ENCODE results near the gene PYDC2.

Gene PYDC2

DNA sequence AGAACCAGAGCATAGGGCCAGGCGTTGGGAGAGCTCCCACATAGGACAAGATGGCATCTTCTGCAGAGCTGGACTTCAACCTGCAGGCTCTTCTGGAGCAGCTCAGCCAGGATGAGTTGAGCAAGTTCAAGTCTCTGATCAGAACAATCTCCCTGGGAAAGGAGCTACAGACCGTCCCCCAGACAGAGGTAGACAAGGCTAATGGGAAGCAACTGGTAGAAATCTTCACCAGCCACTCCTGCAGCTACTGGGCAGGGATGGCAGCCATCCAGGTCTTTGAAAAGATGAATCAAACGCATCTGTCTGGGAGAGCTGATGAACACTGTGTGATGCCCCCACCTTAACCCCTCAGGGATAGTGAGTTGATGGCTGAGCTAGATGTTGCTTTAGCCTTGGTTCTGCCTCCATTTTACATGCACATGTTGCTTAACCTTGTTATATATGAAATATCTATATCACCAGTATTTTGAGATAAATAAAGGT is at the start of gene PYDC2:
PYDC2 (plus strand) TSS at position 51 of the 483 bp plus-strand sequence; CDS start at position 51, 0 bp downstream.
- DNase-seq: no peak

DNA sequence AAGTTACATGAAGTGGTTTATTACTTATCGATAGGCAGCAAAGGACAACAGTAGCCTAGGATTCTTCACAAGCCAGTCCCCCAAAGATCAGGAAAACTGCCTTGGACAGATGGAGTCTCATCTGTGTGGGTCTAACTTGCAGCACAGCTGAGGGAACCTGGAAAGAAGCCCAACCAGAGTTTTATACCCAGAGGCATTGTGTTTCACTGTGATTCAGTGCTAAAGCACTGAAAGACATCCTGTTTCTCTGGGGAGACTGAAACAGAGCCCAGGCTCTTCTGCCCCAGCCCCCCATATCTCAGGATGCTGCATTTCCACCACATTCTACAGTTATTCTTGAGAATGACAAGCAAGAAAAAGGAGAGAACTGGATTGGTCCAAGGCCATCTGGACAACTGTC is 48.2 kb upstream of the PYDC2 start:
- DNase-seq: no peak

DNA sequence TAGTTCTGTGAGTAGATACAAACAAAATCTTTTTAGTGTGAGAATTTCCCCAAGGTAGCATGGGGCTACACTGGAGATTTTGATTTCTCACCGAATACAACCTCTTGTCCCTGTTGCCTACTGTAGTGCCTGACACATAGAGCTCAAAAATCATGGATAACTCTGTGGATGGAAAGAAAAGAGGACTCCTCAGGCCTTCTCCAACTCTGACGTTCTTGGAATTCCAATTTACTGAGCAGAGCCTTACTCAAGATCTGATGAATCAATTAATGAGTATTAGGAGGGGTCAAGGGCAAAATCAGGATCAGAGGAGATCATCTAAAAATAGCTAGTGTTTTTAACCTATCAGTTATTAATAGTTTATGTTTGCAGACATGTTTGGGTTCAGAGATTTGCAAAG is 46.7 kb upstream of the PYDC2 start:
- no peak for DNase-seq

DNA sequence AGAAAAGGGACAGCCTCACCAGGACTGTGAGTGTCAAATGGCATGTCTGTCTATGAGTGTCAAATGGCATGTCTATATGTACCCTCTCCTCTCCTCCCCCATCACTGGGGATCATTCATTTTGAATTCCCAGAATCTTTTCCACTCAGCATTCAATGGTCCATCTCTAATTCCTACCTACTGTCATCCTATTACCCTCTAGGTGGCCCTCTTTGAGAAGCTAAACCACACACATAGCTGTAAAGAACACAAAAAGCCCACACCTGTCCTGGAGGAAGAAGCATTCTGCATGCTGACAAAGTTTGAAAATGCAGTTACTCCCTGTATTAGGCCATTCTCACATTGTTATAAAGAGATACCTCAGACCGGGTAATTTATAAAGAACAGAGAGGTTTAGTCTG is 46.2 kb upstream of the PYDC2 start:
- no peak for DNase-seq

DNA sequence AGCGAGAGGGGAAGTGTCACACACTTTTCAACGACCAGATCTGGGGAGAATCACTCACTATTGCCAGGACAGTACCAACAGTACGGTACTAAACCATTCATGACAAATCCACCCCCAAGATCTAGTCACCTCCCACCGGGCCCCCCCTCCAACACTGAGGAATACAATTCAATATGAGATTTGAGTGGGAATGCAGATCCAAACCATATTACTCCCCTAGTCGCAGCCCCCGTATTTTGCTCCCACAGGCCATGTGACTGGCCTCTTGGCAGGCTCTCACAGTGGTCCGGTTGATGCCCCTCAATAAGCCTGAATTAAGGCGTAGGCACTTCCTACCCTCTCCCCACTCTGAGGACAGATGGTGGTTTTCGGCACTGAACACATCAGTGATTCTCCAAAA is 45.4 kb upstream of the PYDC2 start:
- no peak for DNase-seq

DNA sequence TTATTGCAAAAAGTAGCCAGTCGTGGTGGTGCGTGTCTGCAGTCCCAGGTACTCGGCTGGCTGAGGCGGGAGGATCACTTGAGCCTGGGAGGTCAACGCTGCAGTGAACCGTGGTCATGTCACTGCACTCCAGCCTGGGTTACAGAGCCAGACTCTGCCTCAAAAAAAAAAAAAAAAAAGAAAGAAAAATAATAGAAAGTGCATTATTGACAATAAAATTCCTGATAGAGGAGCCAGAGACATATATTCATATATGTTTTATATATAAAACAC is 43.6 kb upstream of the PYDC2 start:
- DNase-seq: no peak

DNA sequence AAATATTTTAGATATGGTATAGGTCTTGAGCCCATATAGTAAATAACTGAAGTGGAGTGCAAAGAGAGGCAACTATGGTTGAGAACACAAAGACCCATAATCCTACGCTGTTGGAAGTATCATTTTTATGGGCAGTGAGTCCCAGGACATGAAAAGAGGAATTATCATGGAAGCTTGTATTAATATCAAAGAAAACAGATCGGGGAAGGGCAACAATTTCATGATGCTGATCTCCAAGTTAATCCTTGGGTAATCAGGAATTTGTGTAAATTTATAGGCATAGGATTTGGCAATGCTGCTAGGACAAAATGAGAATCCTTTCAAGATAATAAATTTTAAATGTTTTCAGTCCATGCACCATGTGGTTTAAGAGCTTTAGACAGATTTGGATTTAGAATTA is 40.2 kb upstream of the PYDC2 start:
- no peak for DNase-seq

DNA sequence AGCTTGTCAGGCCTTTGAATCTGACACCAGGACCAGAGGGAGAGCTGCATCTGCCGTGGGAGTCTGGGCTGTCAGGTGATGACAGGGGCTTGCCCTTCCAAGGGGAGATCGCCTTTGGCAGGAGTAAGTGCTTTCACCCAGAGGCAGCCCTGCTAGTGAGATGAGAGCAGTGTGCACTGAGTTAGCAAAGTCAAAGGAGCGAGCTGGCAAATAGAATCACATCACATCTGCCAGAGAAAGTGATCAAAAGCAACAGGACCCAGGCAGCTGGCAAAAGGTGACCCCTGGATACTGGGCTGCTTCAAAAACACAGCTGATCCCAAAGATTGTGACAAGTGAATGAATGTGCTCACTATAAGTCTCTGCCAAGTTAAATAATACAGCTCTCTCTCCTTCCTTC is 36.1 kb upstream of the PYDC2 start:
- DNase-seq: no peak

DNA sequence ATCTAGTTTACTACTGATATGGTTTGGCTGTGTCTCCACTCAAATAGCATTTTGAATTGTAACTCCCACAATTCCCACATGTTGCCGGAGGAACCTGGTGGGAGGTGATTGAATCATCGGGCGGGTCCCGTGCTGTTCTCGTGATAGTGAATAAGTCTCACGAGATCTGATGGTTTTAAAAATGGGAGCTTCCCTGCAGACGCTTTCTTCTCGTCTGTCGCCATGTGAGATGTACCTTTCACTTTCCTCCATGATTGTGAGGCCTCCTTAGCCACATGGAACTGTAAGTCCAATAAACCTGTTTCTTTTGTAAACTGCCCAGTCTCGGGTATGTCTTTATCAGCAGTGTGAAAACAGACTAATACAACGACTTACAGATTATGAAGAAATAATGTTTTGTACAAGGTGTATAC is 35.6 kb upstream of the PYDC2 start:
- DNase-seq: no peak

DNA sequence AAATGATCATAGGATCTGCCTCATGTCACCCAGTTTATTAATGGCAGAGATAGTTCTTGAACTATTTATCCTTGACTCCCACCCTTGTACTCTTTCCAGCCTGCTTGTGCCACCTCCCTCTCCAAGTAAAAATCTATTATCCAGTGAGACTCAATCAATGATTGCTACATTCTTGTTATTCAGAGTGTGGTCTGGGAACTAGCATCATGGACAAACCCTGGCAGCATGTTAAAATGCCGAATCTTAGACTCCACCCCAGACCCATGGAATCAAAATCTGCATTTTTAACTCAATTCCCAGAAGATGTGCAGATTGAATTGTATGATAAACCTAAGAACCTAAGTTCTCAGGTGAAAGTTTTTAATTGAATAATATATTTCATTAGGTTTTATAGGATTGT is 34.7 kb upstream of the PYDC2 start:
- no peak for DNase-seq

DNA sequence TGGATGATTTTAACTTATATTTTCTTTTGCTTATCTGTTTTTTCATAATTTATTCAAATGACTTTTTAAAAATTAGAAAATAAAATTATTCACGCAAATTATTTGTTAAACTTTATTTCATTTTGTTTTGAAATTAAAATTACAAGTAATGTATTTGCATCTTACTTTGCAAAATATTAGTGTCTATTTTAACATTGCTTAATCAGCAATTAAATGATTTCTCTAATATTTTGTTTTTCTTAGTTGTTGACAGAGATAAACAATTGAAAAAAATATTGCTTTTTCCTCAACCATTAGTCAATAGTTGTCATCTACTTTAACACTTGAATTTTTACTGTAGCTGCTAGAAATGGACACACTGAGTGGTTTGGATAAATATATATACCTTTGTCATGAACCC is 32.8 kb upstream of the PYDC2 start:
- no peak for DNase-seq

DNA sequence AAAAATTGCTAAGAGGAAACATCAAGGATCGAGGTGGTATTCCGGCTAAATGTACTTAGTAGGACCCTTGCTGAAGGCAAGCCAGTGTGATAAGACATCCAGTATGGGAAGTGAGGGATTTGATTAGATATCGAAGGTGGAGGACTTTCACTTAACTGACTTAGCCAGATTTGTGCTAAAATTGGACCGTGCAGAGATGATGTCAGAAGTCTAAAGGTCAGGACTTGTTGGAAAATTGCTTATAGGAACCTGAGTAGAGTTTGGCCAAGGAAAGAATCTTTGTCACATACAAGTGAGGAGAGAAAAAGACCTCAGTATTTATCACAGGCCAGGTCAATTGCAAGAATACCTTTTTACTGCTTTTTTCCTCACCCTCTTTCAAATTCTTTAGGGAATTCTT is 30.9 kb upstream of the PYDC2 start:
- DNase-seq: no peak

DNA sequence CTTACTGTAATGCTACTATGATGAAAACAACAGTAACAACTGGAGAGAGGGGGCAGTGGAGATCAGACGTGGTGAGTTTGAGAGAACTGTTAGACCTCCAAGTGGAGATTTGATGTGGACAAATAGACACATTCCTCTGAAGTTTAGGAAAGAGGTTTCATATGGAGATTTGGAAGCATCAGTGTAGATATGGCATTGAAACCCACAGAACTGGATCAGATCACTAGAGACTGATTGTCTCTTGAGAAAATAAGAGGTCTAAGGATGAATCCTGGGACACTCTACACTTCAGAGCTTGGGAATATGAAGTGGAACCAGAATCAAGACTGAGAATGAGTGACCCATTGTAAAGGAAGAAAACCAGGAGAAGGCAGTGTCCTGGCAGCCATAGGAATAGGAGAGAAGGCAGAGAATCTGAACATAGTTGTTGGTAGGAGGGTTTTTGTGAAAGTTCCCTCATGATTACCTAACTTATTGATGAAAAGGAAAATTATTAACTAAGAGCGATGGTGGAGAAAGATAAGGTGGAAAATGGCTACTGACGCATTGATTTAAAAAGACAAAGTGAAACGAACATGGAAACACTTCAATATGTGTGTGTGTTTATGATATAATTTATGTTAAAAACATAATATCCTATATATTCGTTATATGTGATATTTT is 29.7 kb upstream of the PYDC2 start:
- no peak for DNase-seq

DNA sequence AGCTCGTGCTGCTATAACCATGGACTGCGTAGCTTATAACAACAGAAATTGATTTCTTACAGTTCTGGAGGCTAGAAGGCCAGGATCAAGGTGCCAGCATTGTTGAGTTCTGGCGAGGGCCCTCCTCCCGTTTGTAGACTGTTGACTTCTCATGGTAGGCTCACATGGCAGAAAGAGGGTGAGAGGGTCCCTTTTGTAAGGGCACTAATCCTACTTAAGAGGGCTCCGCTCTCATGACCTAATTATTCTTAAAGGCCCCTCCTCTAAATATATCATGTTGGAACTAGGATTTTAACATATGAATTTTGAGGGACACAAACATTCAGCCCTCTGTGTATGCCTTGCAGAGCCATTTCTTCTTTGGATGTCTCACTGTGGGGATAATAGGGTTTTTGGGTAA is 28.8 kb upstream of the PYDC2 start:
- DNase-seq: no peak

DNA sequence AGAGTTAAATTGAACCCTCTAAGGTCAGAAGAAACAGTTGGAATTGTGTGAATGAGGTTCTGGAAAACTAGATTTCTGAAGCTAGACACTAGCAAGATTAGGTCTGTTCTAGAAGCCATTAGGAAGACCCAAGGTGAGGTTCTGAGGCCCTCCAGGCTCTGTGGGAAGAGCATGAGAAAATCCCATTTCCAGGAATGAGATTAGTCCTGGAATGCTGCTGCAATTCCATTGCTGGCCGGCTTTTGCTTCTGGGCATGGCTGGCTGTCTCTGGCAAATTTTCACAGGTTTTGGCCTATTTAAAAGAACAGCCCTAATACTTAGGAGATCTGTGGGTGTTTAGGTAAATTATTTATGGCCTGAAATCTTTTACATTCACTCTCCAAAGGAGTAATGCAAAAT is 26.9 kb upstream of the PYDC2 start:
- DNase-seq: no peak

DNA sequence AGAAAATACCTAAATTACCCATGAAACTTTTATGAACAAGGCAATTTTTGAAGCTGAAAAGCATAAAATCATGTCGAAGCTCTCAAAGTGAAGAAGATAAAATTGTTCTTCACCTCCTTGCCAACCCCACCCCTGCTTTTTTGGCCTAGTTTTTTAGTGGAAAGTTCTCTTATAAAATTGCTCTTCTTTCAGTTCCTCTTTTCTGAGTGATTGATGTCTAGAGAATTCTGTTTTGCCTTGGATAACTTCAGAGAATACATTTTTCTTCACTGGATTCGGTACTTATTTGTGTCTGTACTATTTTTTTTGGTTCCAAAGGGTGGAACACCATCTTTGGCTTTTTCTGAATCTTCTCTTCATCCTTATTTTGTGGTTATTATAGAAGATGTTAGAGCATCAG is 25.0 kb upstream of the PYDC2 start:
- no peak for DNase-seq

DNA sequence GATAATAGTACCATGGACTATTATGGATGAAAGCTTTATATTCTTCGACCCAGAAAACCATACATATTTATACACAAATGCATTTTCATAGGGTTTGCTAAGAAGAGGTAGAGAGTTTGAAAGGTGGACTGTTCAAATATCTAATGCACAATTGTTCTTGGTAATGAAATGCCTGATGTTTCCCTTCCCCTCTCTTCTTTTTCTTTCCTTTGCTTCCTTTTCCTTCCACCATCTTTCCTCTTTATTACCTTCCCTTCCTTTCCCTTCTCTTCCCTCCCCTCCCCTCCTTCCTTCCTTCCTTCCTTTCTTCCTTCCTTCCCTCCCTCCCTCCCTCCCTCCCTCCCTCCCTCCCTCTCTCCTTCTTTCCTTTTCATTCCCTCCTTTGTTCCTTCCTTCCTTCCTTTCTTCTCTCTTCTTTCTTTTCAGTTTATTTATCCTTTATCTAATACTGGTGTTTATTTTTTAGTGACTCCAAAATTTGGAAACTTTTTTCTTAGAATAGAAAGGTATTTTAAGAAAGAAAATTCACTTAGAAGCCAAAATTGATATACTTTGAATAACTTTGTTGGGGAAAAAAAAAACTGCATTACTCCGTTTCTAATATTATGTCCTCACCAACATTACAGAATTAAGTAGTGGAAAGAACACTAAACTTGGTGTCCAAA is 22.7 kb upstream of the PYDC2 start:
- no peak for DNase-seq

DNA sequence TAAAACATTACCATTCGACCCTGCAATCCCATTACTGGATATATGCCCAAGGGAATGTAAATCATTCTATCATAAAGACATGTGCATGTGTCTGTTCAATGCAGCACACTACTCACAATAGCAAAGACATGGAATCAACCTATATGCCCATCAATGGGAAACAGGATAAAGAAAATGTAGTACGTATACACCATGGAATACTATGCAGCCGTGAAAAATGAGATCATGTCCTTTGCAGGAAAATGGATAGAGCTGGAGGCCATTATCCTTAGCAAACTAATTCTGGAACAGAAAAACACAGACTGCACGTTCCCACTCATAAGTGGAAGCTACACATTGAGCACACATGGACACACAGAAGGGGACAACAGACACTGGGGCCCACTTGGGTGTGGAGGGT is 20.4 kb upstream of the PYDC2 start:
- no peak for DNase-seq

DNA sequence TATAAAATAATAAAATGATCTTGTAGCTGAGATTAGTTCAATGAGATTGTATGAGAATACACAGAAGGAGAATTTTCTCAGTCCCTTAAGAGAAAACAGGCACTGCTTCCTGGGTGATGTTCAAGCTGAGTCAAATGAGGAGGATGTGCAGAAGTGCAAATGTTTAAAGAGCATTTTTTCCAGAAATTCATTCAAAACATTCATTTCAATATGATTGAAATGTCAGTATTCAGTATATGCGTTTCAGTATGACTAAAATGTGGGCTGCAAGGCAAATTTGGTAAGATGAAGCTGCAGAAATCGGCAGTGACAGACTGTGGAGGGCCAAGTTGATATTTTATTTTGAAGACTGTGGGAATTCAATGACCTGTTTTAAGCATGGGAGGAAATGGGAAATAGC is 19.3 kb upstream of the PYDC2 start:
- DNase-seq: no peak

DNA sequence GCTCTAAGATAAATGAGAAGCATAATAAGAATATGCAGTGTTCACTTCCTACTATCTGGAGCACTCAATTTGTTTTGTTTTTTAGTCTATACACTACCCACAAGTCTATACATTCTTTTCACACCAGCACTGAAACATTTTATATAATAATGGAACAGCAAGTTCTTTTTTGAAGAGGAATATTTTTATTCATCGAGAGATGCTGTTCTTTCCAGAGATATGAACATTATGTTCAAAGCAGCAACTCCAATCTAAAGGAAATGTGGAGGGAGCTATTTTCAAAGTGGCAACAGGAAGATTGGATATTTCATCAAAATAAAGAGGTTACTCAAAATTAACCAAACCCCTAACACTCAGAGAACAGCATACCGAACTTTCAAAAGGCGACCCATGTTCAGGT is 16.4 kb upstream of the PYDC2 start:
- DNase-seq: no peak

DNA sequence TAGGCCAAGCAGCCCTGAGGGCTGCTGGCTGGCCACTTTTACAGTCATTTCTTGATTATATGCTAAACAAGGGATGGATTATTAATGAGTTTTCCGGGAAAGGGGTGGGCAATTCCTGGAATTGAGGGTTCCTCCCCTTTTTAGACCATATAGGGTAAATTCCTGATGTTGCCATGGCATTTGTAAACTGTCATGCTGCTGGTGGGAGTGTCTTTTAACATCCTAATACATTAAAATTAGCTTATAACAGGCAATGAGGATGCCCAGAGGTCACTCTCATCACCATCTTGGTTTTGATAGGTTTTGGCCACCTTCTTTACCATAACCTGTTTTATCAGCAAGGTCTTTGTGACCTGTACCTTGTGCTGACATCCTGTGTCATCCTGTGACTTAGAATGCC is 11.7 kb upstream of the PYDC2 start:
- DNase-seq: no peak

DNA sequence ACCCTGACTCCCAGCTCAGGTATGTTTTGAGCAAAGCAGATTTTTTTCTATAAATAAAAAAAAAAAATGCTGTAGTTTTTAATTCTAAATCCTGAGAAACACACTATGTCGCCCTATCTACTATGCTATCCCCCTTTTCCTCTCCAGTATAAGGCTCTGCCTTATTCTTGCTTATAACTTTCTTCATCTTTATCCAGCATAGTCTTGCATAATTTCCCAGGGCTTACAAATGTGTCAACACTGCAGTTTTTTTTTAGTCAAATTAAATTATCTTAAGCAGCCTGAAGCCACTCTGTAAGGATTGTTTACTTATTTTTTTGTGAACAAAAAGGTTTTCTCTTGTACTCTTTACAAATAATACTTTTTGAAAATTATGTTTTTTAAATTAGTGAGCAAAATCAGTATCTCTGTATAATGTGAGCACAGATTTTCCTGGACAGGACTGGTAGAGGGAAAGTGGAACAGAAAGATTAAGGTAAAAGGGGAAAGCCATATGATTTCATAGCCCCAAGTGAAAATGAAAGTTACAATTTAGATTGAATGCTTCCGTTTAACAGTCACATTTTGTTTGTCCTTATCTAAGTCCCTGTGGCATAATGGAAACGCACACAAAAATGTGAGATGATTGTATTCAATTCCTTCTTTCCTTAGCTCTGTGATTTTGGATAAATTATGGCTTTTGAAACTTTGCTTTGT is 5.6 kb upstream of the PYDC2 start:
- no peak for DNase-seq

DNA sequence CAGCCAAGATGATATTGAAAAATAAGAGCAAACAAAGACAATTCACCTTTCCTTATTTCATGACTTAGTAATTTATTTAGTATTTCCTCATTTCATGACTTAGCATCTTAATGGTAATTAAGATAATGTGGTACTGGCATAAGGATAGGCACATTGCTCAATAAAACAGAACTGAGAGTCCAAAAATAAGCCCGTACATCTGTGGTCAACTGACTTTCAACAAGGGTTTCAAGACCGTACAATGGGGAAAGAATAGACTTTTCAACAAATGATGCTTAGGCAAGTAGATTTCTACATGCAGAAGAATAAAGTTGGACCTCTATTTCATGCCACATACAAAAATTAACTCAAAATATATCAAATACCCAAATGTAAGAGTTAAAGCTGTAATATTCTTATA is 603 bp upstream of the PYDC2 start:
- no peak for DNase-seq

DNA sequence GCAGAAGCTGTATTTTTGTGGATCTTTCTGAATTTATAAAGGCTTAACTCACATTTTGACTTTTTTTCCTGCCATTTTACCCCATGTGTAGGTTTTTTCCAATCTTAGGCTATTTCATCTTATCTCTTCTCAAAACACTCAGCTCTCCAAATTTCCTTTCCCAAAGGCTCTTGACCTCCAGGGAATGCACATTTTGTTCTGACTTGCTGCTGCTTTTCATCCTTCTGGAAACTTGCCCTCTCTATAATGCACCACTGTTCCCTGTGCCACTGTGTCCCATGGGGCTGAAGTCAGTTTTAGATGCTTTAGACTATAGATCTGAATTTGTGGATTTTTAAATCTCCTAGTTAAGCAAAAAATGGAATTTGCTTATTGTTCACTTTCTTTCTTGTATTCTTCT is 9.1 kb downstream of the PYDC2 start:
- DNase-seq: no peak

DNA sequence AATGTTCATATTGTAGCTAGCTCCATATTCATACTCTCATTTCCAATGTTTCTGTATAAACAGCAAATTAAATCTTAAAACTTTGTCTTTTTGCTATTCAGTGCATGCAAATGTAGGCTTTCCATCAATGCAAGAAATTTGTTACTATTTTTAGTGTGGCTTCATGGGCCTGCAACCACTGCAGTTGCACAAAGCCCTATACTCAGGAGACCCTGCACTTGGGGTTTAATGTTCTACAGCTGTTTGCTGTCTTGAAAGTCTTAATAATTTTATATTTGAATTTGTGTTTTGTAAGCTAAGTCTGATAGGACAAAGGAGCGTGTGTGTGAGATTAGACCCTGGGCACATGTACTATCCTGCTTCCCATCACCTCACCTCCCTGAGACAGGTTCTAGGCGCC is 9.6 kb downstream of the PYDC2 start:
- no peak for DNase-seq

Measured in right forelimb (tissue), 1 donor.